Measurements from ENCODE around the gene RPL36AL. TPM values are rescaled to one million over a fixed set of nuclear protein-coding genes. Genes with fewer than 3 reads are reported as not detected.
"Not testable (repeated sequence)": the region's sequence is repeated elsewhere in the genome, so short reads cannot be mapped to it uniquely, and the experiment has no call there.

The RPL36AL gene
- total RNA-seq (2022) (181 and 191 TPM in 2 replicates), Bru-seq, nascent RNA (percentile 99 among the genes with signal in this experiment), BruChase-seq, experiment 1, labeled RNA remaining after a 2-hour chase (percentile 100 among the genes with signal in this experiment), BruChase-seq, experiment 2, labeled RNA remaining after a 6-hour chase (percentile 99 among the genes with signal in this experiment)
- long read RNA-seq, transcript RPL36AL-201 (2 exons, 746 nt), result major isoform, 444 of 456 reads
- long read RNA-seq, partial matches to known transcripts, result 8 of 456 reads
- long read RNA-seq, other reads (novel, unspliced or antisense), result 4 of 456 reads

DNA sequence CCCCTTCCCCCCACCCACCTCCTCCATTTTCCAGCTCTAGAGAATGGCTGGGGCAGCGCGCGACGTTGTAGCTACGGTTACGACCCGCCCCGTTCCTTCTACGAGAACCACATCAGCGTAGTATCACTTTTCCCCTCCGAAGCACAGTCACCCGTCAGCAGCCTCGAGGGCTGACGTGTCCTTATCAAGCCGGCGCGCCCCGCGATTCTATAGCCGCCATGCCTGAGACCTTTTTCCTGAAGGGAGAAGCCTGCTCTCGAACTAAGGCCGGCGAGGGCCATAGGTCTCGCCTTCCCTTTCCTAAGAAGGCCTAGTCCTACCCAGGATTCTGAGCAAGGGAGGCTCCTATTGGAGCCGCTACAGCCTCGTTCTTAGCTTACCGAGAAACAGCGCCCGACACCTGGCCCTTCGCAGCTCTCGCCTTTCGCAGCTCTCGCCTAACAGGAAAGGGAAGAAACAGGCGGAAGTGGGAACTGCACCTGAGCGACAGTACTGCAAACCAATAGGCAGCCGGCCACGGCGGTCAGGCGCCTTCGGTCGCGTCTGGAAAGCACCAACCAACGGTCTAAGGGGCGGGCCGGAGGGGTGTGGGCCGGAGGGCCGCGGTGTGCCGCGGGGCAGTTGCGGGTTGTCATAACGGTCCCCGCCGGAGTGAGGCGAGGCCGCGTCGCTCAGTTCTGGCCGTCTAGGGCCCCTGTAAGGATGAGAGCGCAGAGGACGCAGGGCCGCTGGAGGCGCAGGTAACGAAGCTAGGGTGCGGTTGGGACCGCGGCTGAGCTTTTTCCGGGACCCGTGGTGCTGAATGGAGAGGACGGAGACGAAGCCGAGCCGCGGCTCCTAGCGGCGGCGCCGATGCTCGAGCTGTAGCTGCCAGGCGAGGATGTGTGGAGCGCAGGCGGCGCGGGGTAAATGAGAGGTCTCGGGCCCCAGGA lies at the start of gene RPL36AL, which contains the start of gene MGAT2:
RPL36AL (minus strand) TSS at position 445 of the 932 bp plus-strand sequence. CDS start 1,522 bp downstream, outside the sequence.
MGAT2 (plus strand) TSS at position 618 of the 932 bp plus-strand sequence. CDS start 470 bp downstream, outside the sequence.
- CTCF ChIA-PET, result interaction anchor here (0.6 to 2.0 kb wide), 6 partner anchors 14 to 233 kb away, joined by 3 to 12 read pairs (median 4); partner anchors contain the start of genes DNAAF2, LRR1 and RPS29
- Mint-ChIP-seq H3K27me3 (ENCODE audit: insufficient read depth, unreplicated experiment) (no peaks in the 10 kb centered on the region), H3K4me1 (ENCODE audit: low read depth, unreplicated experiment) (peaks cover 16% of the 10 kb centered on the region), H3K9me3 (ENCODE audit: unreplicated experiment) (no peaks in the 10 kb centered on the region), H3K36me3 (ENCODE audit: insufficient read depth, unreplicated experiment) (peaks cover 78% of the 10 kb centered on the region), H3K27ac (ENCODE audit: unreplicated experiment) (peak within 1 kb of the TSS; percentile 93), H3K4me3 (ENCODE audit: unreplicated experiment) (peak within 1 kb of the TSS; percentile 91)
- no peaks in the 10 kb centered on the region for H3K9me3 ChIP-seq
- TF ChIP-seq, protein P1, sequence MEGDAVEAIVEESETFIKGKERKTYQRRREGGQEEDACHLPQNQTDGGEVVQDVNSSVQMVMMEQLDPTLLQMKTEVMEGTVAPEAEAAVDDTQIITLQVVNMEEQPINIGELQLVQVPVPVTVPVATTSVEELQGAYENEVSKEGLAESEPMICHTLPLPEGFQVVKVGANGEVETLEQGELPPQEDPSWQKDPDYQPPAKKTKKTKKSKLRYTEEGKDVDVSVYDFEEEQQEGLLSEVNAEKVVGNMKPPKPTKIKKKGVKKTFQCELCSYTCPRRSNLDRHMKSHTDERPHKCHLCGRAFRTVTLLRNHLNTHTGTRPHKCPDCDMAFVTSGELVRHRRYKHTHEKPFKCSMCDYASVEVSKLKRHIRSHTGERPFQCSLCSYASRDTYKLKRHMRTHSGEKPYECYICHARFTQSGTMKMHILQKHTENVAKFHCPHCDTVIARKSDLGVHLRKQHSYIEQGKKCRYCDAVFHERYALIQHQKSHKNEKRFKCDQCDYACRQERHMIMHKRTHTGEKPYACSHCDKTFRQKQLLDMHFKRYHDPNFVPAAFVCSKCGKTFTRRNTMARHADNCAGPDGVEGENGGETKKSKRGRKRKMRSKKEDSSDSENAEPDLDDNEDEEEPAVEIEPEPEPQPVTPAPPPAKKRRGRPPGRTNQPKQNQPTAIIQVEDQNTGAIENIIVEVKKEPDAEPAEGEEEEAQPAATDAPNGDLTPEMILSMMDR (IDR thresholded peaks at IDR 0.05; ENCODE audit: insufficient read depth in 1 of 2, low read depth in 1 of 2, low read length in 1 of 2, severe bottlenecking in 1 of 2, unreplicated experiment in 1 of 2), result peak in 1 of 2 experiments; percentile 28
- BruUV-seq (replicated peaks), result no TSS peak
- POLR2A ChIA-PET, result interaction anchor here (0.7 to 2.7 kb wide), 10 partner anchors 11 to 246 kb away, joined by 3 to 28 read pairs (median 12); partner anchors contain the start of genes KLHDC2, LRR1 and RPS29
- H3K4me1 ChIP-seq, result peaks cover 27% of the 10 kb centered on the region
- DNase-seq, result peak; percentile 99
- H3K4me3 ChIP-seq (ENCODE audit: low read depth, low read length), result peak within 1 kb of the TSS; percentile 84
- no peaks in the 10 kb centered on the region for H3K27me3 ChIP-seq (replicated peaks; ENCODE audit: control insufficient read depth, insufficient read depth, low read length)
- intact Hi-C loops (cut with micrococcal nuclease; ENCODE audit: unreplicated experiment), result loop anchor here (1.0 kb wide), 2 partner anchors 13 to 22 kb away; partner anchors contain the start of gene LRR1
- H3K36me3 ChIP-seq (ENCODE audit: control insufficient read depth, insufficient read depth, low read length), result no peaks in the 10 kb centered on the region

GRCh38 chr14:49659526-49660455 lies 39.4 kb upstream of the RPL36AL start:
- Mint-ChIP-seq H3K27me3 (ENCODE audit: insufficient read depth, unreplicated experiment) (no peaks in the 10 kb centered on the region), H3K9me3 (ENCODE audit: unreplicated experiment) (no peaks in the 10 kb centered on the region), H3K4me1 (ENCODE audit: low read depth, unreplicated experiment) (no peaks in the 10 kb centered on the region), H3K27ac (ENCODE audit: unreplicated experiment) (no peak overlapping the region), H3K4me3 (ENCODE audit: unreplicated experiment) (no peak overlapping the region), H3K36me3 (ENCODE audit: insufficient read depth, unreplicated experiment) (no peaks in the 10 kb centered on the region)
- H3K4me1 ChIP-seq, result no peaks in the 10 kb centered on the region
- no peak overlapping the region for H3K4me3 ChIP-seq (ENCODE audit: low read depth, low read length)
- intact Hi-C loops (cut with micrococcal nuclease; ENCODE audit: unreplicated experiment), result no loop called here
- CTCF ChIA-PET, result no interaction called here
- TF ChIP-seq, protein P1 (IDR thresholded peaks at IDR 0.05; ENCODE audit: insufficient read depth in 1 of 2, low read depth in 1 of 2, low read length in 1 of 2, severe bottlenecking in 1 of 2, unreplicated experiment in 1 of 2), result no peak
- POLR2A ChIA-PET, result no interaction called here
- H3K9me3 ChIP-seq, result no peaks in the 10 kb centered on the region
- H3K27me3 ChIP-seq (replicated peaks; ENCODE audit: control insufficient read depth, insufficient read depth, low read length), result no peaks in the 10 kb centered on the region
- no peaks in the 10 kb centered on the region for H3K36me3 ChIP-seq (ENCODE audit: control insufficient read depth, insufficient read depth, low read length)
- no TSS peak for BruUV-seq (replicated peaks)
- no peak for DNase-seq

DNA sequence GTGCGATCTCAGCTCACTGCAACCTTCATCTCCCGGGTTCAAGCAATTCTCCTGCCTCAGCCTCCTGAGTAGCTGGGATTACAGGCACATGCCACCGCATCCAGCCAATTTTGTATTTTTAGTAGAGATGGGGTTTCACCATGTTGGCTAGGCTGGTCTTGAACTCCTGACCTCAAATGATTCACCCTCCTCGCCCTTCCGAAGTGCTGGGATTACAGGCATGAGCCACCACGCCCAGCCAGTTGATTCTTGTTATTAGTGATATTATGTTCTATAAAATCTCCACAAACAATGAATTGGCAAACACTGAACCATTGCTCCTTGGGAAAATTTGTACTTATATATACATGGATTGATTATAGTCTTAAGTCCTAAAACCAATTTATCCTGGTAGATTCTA lies 37.1 kb upstream of the RPL36AL start:
- H3K27ac Mint-ChIP-seq (ENCODE audit: unreplicated experiment); DNase-seq; CTCF ChIA-PET; H3K4me3 ChIP-seq (ENCODE audit: low read depth, low read length); H3K9me3 Mint-ChIP-seq (ENCODE audit: unreplicated experiment); intact Hi-C loops (cut with micrococcal nuclease; ENCODE audit: unreplicated experiment); H3K9me3 ChIP-seq; H3K36me3 ChIP-seq (ENCODE audit: control insufficient read depth, insufficient read depth, low read length); H3K4me1 Mint-ChIP-seq (ENCODE audit: low read depth, unreplicated experiment); H3K4me3 Mint-ChIP-seq (ENCODE audit: unreplicated experiment); H3K27me3 Mint-ChIP-seq (ENCODE audit: insufficient read depth, unreplicated experiment); H3K27me3 ChIP-seq (replicated peaks; ENCODE audit: control insufficient read depth, insufficient read depth, low read length); H3K4me1 ChIP-seq; H3K36me3 Mint-ChIP-seq (ENCODE audit: insufficient read depth, unreplicated experiment); POLR2A ChIA-PET; BruUV-seq (replicated peaks): not testable (repeated sequence)
